Spleen (tissue), 7 donors: ENCODE results near the gene ST3GAL4.

Experiments used
- POLR2A ChIP-seq, 3 donors: fragments of 450-650 bp; IDR thresholded peaks; one replicate each; pipeline ENCODE4 v1.5.1; 2017; ENCODE audit warnings: antibody characterized with exemption in 3 of 3, mild to moderate bottlenecking in 1 of 3
- POLR2AphosphoS5 ChIP-seq, 3 donors: sonication (generic); formaldehyde crosslinking; IDR thresholded peaks; one replicate each; pipeline ENCODE4 v1.5.1; 2017; ENCODE audit warnings: antibody characterized with exemption in 3 of 3
- TF ChIP-seq, protein P1 (sequence below), 11 experiments: fragments of 200-600 bp in 7 of 11; fragments of 450-650 bp in 4 of 11; sonication (generic) in 4 of 11; IDR thresholded peaks in 8 of 11; conservative IDR thresholded peaks in 3 of 11; 1 replicate in 7 of 11; 2 replicates in 4 of 11; pipeline versions ENCODE4 v1.4.0 to v1.8.0; 2016 to 2021; ENCODE audit warnings: antibody characterized with exemption in 11 of 11, inconsistent platforms in 4 of 11, mild to moderate bottlenecking in 1 of 11
- donor health status: DM: no; HTN: no; CAD: no; lungs with moderate emphysema.
- donor health status: DM: no; HTN: no; CAD: no.
- donor health status: DM: no; HTN: no; CAD: no.

DNA sequence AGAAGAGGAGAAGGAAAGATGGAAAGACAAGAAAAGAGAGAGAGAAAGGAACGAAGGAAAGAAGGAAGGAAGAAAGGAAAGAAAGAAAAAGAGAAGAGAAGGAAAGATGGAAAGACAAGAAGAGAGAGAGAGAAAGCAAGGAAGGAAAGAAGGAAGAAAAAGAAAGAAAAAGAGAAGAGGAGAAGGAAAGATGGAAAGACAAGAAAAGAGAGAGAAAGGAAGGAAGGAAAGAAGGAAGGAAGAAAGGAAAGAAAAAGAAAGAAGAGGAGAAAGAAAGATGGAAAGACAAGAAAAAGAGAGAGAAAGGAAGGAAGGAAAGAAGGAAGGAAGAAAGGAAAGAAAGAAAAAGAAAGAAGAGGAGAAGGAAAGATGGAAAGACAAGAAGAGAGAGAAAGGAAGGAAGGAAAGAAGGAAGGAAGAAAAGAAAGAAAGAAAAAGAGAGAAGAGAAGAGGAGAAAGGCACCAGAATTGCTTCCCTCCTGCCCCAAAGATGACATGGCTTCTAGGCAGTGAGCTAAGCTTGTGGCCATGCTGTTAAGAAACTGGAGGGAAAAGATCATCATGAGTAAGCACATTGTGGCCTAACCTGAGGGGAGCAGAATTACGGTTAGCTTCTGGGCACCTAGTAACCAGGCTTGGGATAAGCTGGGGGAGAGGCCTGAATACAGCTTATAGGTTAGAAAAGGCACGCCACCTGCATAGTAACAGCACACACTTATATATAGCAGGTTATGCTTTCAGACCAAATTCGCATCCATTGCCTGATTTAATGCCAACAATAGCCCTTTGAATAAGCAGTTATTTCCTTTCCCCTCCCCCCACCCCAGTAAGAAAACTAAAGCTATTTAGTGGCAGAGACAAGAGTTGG, 2.3 kb upstream of the ST3GAL4 start:
- TF ChIP-seq, protein P1, sequence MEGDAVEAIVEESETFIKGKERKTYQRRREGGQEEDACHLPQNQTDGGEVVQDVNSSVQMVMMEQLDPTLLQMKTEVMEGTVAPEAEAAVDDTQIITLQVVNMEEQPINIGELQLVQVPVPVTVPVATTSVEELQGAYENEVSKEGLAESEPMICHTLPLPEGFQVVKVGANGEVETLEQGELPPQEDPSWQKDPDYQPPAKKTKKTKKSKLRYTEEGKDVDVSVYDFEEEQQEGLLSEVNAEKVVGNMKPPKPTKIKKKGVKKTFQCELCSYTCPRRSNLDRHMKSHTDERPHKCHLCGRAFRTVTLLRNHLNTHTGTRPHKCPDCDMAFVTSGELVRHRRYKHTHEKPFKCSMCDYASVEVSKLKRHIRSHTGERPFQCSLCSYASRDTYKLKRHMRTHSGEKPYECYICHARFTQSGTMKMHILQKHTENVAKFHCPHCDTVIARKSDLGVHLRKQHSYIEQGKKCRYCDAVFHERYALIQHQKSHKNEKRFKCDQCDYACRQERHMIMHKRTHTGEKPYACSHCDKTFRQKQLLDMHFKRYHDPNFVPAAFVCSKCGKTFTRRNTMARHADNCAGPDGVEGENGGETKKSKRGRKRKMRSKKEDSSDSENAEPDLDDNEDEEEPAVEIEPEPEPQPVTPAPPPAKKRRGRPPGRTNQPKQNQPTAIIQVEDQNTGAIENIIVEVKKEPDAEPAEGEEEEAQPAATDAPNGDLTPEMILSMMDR (IDR thresholded peaks at IDR 0.05 in 8 of 11, conservative IDR thresholded peaks at IDR 0.05 in 3 of 11): no peak
- TF ChIP-seq POLR2AphosphoS5 (IDR thresholded peaks at IDR 0.05) (peak in 1 of 3 donors; percentile 39), POLR2A (IDR thresholded peaks at IDR 0.05) (no peak)
